Measurements from ENCODE around the gene OSBPL2.

DNA sequence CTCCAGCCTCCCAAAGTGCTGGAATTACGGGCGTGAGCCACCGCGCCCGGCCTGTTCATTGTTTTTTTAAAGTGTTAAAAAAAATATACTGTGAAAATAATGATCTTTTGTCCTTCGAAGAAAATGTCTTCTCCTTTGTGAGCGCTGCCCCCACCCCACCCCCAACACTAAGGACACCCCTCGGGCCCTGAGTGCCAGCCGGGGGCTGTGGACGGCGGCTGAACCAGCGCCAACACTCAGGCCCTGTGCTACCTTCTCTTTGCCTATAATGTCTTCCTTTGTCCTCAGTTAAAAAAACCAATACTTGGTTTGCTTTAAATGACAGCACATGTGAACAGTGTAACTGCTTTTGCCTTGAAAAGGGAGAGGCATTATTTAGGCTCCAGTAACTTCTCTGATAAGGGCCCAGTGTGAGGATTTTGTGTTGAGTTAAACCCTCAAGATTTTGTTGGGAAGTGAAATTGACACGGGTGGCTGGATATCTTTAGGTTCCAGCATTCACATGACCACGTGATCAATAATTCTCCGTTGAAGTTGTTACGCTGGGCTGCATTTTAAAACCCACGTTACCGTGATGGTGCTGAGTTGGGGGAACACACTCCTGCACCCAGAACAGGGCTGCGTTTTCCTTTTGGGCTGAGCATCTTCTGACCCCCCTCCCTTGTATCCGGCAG is 54.9 kb downstream of the OSBPL2 start:
- TF ChIP-seq, protein P1, sequence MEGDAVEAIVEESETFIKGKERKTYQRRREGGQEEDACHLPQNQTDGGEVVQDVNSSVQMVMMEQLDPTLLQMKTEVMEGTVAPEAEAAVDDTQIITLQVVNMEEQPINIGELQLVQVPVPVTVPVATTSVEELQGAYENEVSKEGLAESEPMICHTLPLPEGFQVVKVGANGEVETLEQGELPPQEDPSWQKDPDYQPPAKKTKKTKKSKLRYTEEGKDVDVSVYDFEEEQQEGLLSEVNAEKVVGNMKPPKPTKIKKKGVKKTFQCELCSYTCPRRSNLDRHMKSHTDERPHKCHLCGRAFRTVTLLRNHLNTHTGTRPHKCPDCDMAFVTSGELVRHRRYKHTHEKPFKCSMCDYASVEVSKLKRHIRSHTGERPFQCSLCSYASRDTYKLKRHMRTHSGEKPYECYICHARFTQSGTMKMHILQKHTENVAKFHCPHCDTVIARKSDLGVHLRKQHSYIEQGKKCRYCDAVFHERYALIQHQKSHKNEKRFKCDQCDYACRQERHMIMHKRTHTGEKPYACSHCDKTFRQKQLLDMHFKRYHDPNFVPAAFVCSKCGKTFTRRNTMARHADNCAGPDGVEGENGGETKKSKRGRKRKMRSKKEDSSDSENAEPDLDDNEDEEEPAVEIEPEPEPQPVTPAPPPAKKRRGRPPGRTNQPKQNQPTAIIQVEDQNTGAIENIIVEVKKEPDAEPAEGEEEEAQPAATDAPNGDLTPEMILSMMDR (IDR thresholded peaks at IDR 0.05 in 2 of 3, conservative IDR thresholded peaks at IDR 0.05 in 1 of 3; ENCODE audit: borderline replicate concordance in 1 of 3, insufficient read depth in 1 of 3, low read depth in 2 of 3, low read length in 2 of 3) = no peak
- no peak for TF ChIP-seq POLR2A (IDR thresholded peaks at IDR 0.05; ENCODE audit: borderline replicate concordance, extremely low read depth, insufficient read depth, insufficient read length)

Measured in HCT116 (cell line).